Measurements from ENCODE around the gene ZDHHC13. TPM values are rescaled to one million over a fixed set of nuclear protein-coding genes. Genes with fewer than 3 reads are reported as not detected.
A peak's percentile ranks its signal among the peaks of the same experiment; 100 is the strongest.

The ZDHHC13 gene
- 10 to 100 TPM; 21.7 to 28.7 TPM for total RNA-seq

DNA sequence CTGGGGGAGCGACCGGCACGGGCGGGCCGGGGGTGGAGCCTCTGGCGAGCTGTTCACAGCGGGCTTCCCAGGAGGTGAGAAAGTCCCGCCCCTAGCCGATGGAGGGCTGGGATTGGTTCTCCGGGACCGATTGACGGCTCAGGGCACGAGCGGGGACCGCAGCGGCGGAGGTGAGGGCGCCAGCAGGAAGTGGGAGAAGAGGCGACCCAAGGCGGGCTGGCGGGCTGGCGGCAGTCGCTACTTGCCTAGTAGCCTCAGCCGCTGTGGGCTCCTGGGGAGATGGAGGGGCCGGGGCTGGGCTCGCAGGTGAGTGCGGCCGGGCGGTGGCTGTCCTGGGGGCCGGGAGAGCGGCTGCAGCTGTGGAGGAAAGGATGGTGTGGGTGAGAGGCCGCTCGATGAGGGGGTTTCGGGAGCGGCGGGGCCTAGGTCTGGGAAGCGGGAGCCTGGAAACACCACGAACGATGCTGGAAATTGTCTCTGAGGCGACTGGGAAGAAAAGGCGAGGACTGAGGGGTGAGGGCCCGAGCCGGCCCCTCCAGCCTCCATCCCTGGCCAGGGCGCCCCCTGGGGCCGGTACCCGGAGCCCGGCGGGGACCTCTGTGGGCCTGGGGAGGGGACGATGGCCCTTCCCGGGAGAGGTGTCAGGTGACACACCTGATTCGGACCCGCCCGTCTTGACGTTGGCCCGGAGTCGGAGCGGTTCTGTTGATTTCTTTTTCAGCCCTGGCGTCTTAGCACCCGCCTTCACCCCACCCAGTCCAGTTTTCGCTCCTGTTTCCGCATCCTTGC, at the start of gene ZDHHC13:
ZDHHC13 (plus strand) TSS at position 198 of the 789 bp plus-strand sequence; CDS start at position 280, 82 bp downstream.
- peaks cover 11% of the 10 kb centered on the region for H3K27me3 Mint-ChIP-seq
- peaks cover 25% of the 10 kb centered on the region for H3K36me3 Mint-ChIP-seq
- H3K27ac Mint-ChIP-seq: peak within 1 kb of the TSS; percentile 87
- CTCF ChIA-PET: interaction anchor here (1.0 to 1.5 kb wide), 6 partner anchors 13 to 46 kb away, joined by 3 to 9 read pairs (median 6); no protein-coding TSS in a partner anchor
- DNase-seq: peak; percentile 97
- no peaks in the 10 kb centered on the region for H3K9me3 Mint-ChIP-seq (ENCODE audit: low read depth)
- peak; percentile 99 for ATAC-seq
- peak within 1 kb of the TSS; percentile 87 for H3K4me3 Mint-ChIP-seq
- peaks cover 49% of the 10 kb centered on the region for H3K4me1 Mint-ChIP-seq

DNA sequence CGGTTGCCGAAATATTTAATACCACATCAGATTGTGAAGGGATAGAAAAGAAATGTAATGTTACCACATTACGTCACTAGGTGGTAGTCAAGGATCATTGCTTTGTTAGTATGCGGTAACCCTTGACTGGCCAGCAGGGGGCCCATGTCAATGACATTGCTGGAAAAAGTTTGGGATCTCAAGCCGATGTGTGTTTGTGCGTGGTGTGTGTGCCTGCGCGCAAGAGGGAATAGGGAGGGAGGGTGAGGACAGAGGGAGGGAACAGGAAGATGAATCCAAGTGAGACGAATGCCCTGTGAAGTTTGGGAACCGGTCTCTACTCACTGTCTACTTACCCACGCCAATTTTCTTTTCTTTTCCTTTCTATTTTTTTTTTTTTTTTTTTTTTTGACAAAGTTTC, 45.7 kb upstream of the ZDHHC13 start:
- peak; percentile 88 for ATAC-seq
- Mint-ChIP-seq H3K27ac (no peak overlapping the region), H3K4me3 (no peak overlapping the region), H3K36me3 (no peaks in the 10 kb centered on the region), H3K27me3 (peaks cover 22% of the 10 kb centered on the region), H3K9me3 (ENCODE audit: low read depth) (peaks cover 3% of the 10 kb centered on the region), H3K4me1 (peaks cover 5% of the 10 kb centered on the region)
- CTCF ChIA-PET: interaction anchor here (0.5 to 5.5 kb wide), 49 partner anchors 10 to 815 kb away, joined by 3 to 35 read pairs (median 4); partner anchors contain the start of genes E2F8, MRGPRX2 and ZDHHC13
- peak; percentile 67 for DNase-seq

- Mint-ChIP-seq H3K27me3 (peaks cover 13% of the 10 kb centered on the region), H3K9me3 (ENCODE audit: low read depth) (peaks cover 3% of the 10 kb centered on the region), H3K4me1 (peaks cover 5% of the 10 kb centered on the region), H3K4me3 (no peak overlapping the region), H3K36me3 (no peaks in the 10 kb centered on the region), H3K27ac (no peak overlapping the region)
- CTCF ChIA-PET: interaction anchor here (1.1 to 5.5 kb wide), 5 partner anchors 8 to 491 kb away, joined by 4 to 35 read pairs (median 16); no protein-coding TSS in a partner anchor
- ATAC-seq: no peak
- no peak for DNase-seq
Measured at GRCh38 chr11:19072464-19072863, 44.5 kb upstream of the ZDHHC13 start.

- Mint-ChIP-seq H3K4me3 (no peak overlapping the region), H3K27ac (no peak overlapping the region), H3K36me3 (no peaks in the 10 kb centered on the region), H3K27me3 (peaks cover 14% of the 10 kb centered on the region), H3K4me1 (peaks cover 5% of the 10 kb centered on the region), H3K9me3 (ENCODE audit: low read depth) (peaks cover 3% of the 10 kb centered on the region)
- CTCF ChIA-PET: interaction anchor here (1.2 kb wide), 1 partner anchor 481 kb away, joined by 3 read pairs; no protein-coding TSS in a partner anchor
- DNase-seq (no peak), ATAC-seq (no peak)
Measured at GRCh38 chr11:19073454-19074415, 43.2 kb upstream of the ZDHHC13 start.

- H3K36me3 Mint-ChIP-seq: no peaks in the 10 kb centered on the region
- no peaks in the 10 kb centered on the region for H3K9me3 Mint-ChIP-seq (ENCODE audit: low read depth)
- no peak overlapping the region for H3K27ac Mint-ChIP-seq
- ATAC-seq: no peak
- DNase-seq: no peak
- CTCF ChIA-PET: interaction anchor here (1.6 to 1.9 kb wide), 2 partner anchors 35 to 477 kb away, joined by 3 to 4 read pairs; no protein-coding TSS in a partner anchor
- peaks cover 5% of the 10 kb centered on the region for H3K4me1 Mint-ChIP-seq
- no peak overlapping the region for H3K4me3 Mint-ChIP-seq
- peaks cover 17% of the 10 kb centered on the region for H3K27me3 Mint-ChIP-seq
Measured at GRCh38 chr11:19075636-19076035, 41.3 kb upstream of the ZDHHC13 start.

DNA sequence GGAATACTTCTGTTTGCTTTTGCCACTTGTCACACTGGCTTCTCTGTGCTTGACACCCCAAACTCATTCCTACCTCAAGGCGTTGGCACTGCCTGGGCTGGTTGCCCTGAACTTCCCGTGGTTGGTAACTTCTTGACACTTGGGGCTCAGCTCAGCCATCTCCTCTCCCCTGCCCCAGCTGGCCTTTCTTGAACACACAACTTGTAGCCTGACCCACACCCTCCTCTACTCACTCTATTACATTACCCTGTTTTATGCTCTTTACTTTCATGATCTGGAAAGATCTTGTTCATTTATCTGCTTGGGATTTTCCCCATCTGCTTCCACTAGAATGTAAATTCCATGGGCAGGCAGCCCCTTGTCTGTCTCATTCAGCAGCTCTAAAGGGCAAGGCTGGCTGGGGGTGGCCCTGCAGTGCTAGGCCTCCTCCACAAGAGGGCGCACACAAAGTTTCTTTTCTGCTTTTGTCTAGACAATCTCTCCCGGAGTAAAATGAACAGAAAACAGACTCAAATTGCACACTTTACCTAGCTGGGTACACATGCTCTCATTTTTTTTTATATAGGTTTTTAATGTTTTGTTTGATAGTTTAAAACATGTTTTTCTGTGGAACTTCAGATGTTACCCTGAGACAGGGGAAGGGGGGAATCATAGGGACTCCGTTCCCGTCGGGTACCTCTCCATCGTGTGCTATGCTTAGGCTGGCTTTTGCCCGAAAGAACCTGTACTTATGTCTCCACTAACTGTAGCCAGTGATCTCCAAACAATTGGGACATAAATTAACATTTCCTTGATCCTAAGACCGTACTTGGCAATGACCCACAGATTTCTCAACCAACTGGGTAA, 40.0 kb upstream of the ZDHHC13 start:
- CTCF ChIA-PET: interaction anchor here (0.6 to 2.1 kb wide), 21 partner anchors 8 to 476 kb away, joined by 3 to 11 read pairs (median 4); partner anchors contain the start of genes E2F8 and MRGPRX2

GRCh38 chr11:19077965-19078364, 39.0 kb upstream of the ZDHHC13 start:
- H3K4me3 Mint-ChIP-seq: no peak overlapping the region
- no peak overlapping the region for H3K27ac Mint-ChIP-seq
- DNase-seq: no peak
- H3K4me1 Mint-ChIP-seq: no peaks in the 10 kb centered on the region
- no peaks in the 10 kb centered on the region for H3K9me3 Mint-ChIP-seq (ENCODE audit: low read depth)
- H3K36me3 Mint-ChIP-seq: no peaks in the 10 kb centered on the region
- CTCF ChIA-PET: interaction anchor here (1.1 to 2.1 kb wide), 12 partner anchors 9 to 248 kb away, joined by 3 to 11 read pairs (median 5); partner anchors contain the start of genes E2F8 and MRGPRX2
- no peak for ATAC-seq
- H3K27me3 Mint-ChIP-seq: peaks cover 20% of the 10 kb centered on the region

More for the DNA sequence above, 40.0 kb upstream of the ZDHHC13 start:
- Mint-ChIP-seq H3K4me1 (no peaks in the 10 kb centered on the region), H3K36me3 (no peaks in the 10 kb centered on the region), H3K9me3 (ENCODE audit: low read depth) (no peaks in the 10 kb centered on the region), H3K4me3 (no peak overlapping the region), H3K27ac (no peak overlapping the region), H3K27me3 (peaks cover 20% of the 10 kb centered on the region)
- peak; percentile 53 for ATAC-seq
- peak; percentile 66 for DNase-seq

- CTCF ChIA-PET: interaction anchor here (1.4 to 4.4 kb wide), 2 partner anchors 8 to 474 kb away, joined by 3 to 25 read pairs; no protein-coding TSS in a partner anchor
Measured at GRCh38 chr11:19079643-19080440, 37.1 kb upstream of the ZDHHC13 start.

DNA sequence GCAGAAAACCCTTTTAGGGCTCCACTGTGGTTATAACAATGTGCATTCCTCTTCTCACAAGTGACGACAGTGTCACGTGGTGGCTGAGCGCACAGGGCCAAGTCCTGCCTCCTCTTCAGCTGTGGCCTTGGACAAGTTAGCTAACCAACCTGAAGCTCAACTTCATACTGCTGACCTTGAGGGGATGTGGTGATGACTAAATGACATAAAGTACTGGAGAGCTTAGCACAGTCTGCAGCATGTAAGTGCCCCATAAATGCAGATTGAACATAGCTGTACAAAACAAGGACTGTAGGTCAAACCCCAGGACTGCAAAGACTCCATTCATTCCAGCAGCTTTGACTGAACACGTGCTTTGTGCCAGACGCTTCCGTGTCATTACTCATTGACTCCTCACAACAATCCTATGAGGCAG, 36.4 kb upstream of the ZDHHC13 start:
- CTCF ChIA-PET: interaction anchor here (1.4 to 4.4 kb wide), 2 partner anchors 9 to 474 kb away, joined by 3 to 25 read pairs; no protein-coding TSS in a partner anchor
- Mint-ChIP-seq H3K27ac (no peak overlapping the region), H3K4me1 (no peaks in the 10 kb centered on the region), H3K4me3 (no peak overlapping the region), H3K27me3 (peaks cover 17% of the 10 kb centered on the region), H3K9me3 (ENCODE audit: low read depth) (no peaks in the 10 kb centered on the region), H3K36me3 (no peaks in the 10 kb centered on the region)
- ATAC-seq: no peak
- DNase-seq: no peak

More at GRCh38 chr11:19079643-19080440, 37.1 kb upstream of the ZDHHC13 start:
- ATAC-seq (no peak), DNase-seq (no peak)
- Mint-ChIP-seq H3K27ac (no peak overlapping the region), H3K9me3 (ENCODE audit: low read depth) (no peaks in the 10 kb centered on the region), H3K4me1 (no peaks in the 10 kb centered on the region), H3K4me3 (no peak overlapping the region), H3K27me3 (peaks cover 17% of the 10 kb centered on the region), H3K36me3 (no peaks in the 10 kb centered on the region)

DNA sequence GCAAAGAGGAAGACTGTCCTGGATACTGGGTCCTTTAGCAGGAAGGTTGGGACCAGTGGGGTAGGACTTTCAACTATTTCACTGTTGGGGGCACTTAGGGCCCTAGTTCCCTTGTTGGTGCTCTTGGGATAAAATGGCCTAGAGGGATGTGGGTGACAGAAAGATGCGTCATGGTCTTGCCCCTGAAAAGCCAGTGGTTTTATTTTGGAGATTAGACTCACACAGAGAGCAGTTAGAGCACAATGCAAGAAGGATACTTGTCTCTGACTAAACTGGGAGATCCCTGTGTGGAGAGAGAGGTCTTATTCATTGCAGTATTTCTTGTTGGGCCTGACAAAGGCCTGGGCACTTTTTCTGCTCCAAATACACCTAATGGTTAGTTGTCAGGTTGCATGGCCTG, 33.8 kb upstream of the ZDHHC13 start:
- no peak overlapping the region for H3K27ac Mint-ChIP-seq

GRCh38 chr11:19084661-19085315, 32.2 kb upstream of the ZDHHC13 start:
- Mint-ChIP-seq H3K9me3 (ENCODE audit: low read depth) (no peaks in the 10 kb centered on the region), H3K4me3 (no peak overlapping the region), H3K4me1 (no peaks in the 10 kb centered on the region), H3K36me3 (no peaks in the 10 kb centered on the region), H3K27me3 (peaks cover 2% of the 10 kb centered on the region), H3K27ac (no peak overlapping the region)
- no peak for DNase-seq
- CTCF ChIA-PET: no interaction called here
- no peak for ATAC-seq

More for the DNA sequence above, 33.8 kb upstream of the ZDHHC13 start:
- Mint-ChIP-seq H3K9me3 (ENCODE audit: low read depth) (no peaks in the 10 kb centered on the region), H3K4me3 (no peak overlapping the region), H3K27me3 (peaks cover 12% of the 10 kb centered on the region), H3K4me1 (no peaks in the 10 kb centered on the region), H3K36me3 (no peaks in the 10 kb centered on the region)
- DNase-seq: no peak
- ATAC-seq: no peak
- CTCF ChIA-PET: interaction anchor here (4.4 kb wide), 1 partner anchor 11 kb away, joined by 25 read pairs; no protein-coding TSS in a partner anchor

All from activated CD8-positive, alpha-beta memory T cell treated with anti-CD3 and anti-CD28 coated beads, Interleukin-2, amount 10 ng/mL, durations not matched to agents 7 days and 5 days (primary cell).